Measurements from ENCODE around the gene EIPR1.

The EIPR1 gene

GRCh38 chr2:3326871-3327270 lies 50.7 kb downstream of the EIPR1 start:
- H3K27ac Mint-ChIP-seq = no peak overlapping the region
- no peaks in the 10 kb centered on the region for H3K4me1 Mint-ChIP-seq
- no peaks in the 10 kb centered on the region for H3K27me3 Mint-ChIP-seq (ENCODE audit: low read depth)
- TF ChIP-seq CTCF (IDR thresholded peaks at IDR 0.05; ENCODE audit: unreplicated experiment in 3 of 3) = no peak
- H3K36me3 Mint-ChIP-seq (ENCODE audit: low read depth) = peaks cover 14% of the 10 kb centered on the region
- no peak overlapping the region for H3K4me3 Mint-ChIP-seq
- peaks cover 8% of the 10 kb centered on the region for H3K9me3 Mint-ChIP-seq

- no peaks in the 10 kb centered on the region for H3K4me1 Mint-ChIP-seq
- peaks cover 13% of the 10 kb centered on the region for H3K36me3 Mint-ChIP-seq (ENCODE audit: low read depth)
- no peak for TF ChIP-seq CTCF (IDR thresholded peaks at IDR 0.05; ENCODE audit: unreplicated experiment in 3 of 3)
- H3K4me3 Mint-ChIP-seq = no peak overlapping the region
- no peaks in the 10 kb centered on the region for H3K27me3 Mint-ChIP-seq (ENCODE audit: low read depth)
- peaks cover 8% of the 10 kb centered on the region for H3K9me3 Mint-ChIP-seq
- no peak overlapping the region for H3K27ac Mint-ChIP-seq
Measured at GRCh38 chr2:3326182-3326537, 51.5 kb downstream of the EIPR1 start.

GRCh38 chr2:3325458-3326181 lies 52.0 kb downstream of the EIPR1 start:
- Mint-ChIP-seq H3K27ac (no peak overlapping the region), H3K4me1 (no peaks in the 10 kb centered on the region), H3K9me3 (peaks cover 4% of the 10 kb centered on the region), H3K27me3 (ENCODE audit: low read depth) (no peaks in the 10 kb centered on the region), H3K36me3 (ENCODE audit: low read depth) (peaks cover 8% of the 10 kb centered on the region), H3K4me3 (no peak overlapping the region)
- TF ChIP-seq CTCF (IDR thresholded peaks at IDR 0.05; ENCODE audit: unreplicated experiment in 3 of 3) = no peak

- Mint-ChIP-seq H3K4me1 (no peaks in the 10 kb centered on the region), H3K27ac (no peak overlapping the region), H3K27me3 (ENCODE audit: low read depth) (no peaks in the 10 kb centered on the region), H3K9me3 (no peaks in the 10 kb centered on the region), H3K36me3 (ENCODE audit: low read depth) (no peaks in the 10 kb centered on the region), H3K4me3 (no peak overlapping the region)
- no peak for TF ChIP-seq CTCF (IDR thresholded peaks at IDR 0.05; ENCODE audit: unreplicated experiment in 3 of 3)
Measured at GRCh38 chr2:3324404-3325281, 53.0 kb downstream of the EIPR1 start.

- Mint-ChIP-seq H3K27ac (no peak overlapping the region), H3K36me3 (ENCODE audit: low read depth) (peaks cover 3% of the 10 kb centered on the region), H3K4me1 (no peaks in the 10 kb centered on the region), H3K4me3 (no peak overlapping the region), H3K27me3 (ENCODE audit: low read depth) (no peaks in the 10 kb centered on the region), H3K9me3 (no peaks in the 10 kb centered on the region)
- TF ChIP-seq CTCF (IDR thresholded peaks at IDR 0.05; ENCODE audit: unreplicated experiment in 3 of 3) = no peak
Measured at GRCh38 chr2:3324036-3324386, 53.6 kb downstream of the EIPR1 start.
